HG02623 (cell line): Measurements from ENCODE around the gene RXFP2.
A peak's percentile ranks its signal among the peaks of the same experiment; 100 is the strongest.

Experiments
- ATAC-seq: cut with Tn5 transposase; IDR thresholded peaks from one replicate; pipeline ENCODE4 v1.9.1; 2021; ENCODE audit warnings: moderate library complexity; ENCODE audit not compliant: unreplicated experiment

RXFP2 gene, protein sequence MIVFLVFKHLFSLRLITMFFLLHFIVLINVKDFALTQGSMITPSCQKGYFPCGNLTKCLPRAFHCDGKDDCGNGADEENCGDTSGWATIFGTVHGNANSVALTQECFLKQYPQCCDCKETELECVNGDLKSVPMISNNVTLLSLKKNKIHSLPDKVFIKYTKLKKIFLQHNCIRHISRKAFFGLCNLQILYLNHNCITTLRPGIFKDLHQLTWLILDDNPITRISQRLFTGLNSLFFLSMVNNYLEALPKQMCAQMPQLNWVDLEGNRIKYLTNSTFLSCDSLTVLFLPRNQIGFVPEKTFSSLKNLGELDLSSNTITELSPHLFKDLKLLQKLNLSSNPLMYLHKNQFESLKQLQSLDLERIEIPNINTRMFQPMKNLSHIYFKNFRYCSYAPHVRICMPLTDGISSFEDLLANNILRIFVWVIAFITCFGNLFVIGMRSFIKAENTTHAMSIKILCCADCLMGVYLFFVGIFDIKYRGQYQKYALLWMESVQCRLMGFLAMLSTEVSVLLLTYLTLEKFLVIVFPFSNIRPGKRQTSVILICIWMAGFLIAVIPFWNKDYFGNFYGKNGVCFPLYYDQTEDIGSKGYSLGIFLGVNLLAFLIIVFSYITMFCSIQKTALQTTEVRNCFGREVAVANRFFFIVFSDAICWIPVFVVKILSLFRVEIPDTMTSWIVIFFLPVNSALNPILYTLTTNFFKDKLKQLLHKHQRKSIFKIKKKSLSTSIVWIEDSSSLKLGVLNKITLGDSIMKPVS

DNA sequence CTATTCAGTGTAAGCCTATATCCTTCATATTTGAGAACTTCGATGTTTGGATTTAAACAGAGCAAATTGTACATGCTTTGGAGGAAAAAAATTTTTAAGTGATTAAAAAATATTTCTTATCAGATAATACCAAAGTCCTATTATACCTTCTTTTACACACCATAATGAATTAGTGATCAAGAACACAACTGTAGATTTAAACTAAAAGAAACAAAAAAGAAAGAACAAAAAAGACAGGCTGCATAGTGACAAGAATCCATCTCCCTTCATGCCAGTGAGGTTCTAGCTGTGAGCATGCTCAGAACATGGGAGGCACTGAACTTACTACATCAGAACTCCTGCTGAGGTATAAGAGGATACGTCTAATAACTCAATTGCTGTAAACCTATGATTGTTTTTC is at the start of gene RXFP2:
Gene RXFP2, plus strand, starts transcription at position 301 of the 400 bp plus-strand sequence. Its CDS starts 87 bp downstream, at position 388.
- ATAC-seq = no peak

DNA sequence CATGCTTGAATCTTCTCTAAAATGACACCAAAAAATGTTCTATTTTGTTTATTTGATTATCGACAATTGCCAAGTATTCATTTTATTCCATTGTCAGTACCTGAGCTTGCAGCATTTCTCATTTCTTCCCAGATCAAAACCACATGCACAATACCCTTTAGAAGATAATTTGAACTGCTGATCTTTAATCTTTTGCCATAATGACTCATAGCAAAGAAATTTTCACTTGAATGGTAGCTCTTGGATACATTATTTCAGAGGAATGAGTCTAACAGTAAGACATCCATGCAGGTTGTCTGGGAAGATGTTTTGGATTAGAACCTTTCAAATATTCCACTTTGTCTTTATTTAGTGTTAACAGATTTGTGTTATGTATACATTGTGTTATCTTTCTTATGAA is 42.0 kb upstream of the RXFP2 start:
- ATAC-seq = no peak

DNA sequence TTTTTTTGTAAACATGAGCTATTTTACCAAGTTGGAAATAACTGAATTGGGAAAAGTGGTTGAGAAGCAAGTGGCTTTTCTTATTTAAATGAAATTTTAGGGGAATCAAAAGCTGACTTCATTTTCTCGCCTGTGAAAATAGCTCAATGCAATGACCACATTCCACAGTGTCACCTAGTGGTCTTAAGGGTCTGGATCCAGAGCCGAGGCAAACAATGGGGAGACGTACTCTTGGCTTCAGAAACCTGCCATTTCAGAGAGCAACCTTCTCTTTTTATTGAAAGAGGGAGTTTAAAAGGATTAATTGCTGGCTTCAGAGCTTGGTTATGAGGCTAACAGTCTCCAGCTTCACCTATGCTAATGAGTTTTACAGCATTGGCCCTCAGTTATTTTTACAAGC is 39.7 kb upstream of the RXFP2 start:
- ATAC-seq = no peak

DNA sequence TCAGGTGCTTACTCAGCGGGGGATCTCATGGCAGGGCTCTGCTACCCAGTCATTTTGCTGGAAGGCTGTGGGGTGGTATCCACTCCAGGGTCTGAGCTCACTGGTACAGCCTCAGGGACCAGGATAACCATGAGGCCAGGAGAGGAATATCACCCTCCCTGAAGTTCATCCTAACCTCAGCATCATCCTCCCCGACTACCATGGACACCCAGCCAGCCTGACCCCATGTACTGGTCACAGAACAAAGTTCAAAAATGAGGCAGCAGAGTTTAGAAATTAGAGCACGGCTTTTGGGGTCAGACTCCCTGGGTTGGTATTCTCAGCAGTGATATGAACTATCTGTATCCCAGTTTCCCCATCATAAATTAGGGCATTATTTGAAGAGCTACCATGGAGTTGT is 35.5 kb upstream of the RXFP2 start:
- ATAC-seq = no peak

DNA sequence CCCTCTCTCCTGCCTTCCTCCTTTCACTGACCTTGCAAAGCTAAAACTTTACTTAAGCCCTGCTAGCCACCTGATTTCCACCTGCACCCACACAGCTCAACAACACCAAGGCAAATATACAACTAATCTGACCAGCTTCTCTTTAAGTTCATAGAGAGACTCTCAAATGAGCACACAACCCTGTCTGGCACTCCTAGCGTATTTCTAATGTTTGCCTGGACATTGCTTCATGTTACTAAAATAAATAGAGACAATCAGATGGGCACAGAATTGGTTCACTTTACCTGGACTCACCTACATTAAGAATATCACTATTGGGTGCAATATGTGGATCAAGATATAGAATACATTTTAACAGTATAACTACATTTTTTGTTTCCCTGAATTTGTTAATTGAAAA is 33.2 kb upstream of the RXFP2 start:
- no peak for ATAC-seq

DNA sequence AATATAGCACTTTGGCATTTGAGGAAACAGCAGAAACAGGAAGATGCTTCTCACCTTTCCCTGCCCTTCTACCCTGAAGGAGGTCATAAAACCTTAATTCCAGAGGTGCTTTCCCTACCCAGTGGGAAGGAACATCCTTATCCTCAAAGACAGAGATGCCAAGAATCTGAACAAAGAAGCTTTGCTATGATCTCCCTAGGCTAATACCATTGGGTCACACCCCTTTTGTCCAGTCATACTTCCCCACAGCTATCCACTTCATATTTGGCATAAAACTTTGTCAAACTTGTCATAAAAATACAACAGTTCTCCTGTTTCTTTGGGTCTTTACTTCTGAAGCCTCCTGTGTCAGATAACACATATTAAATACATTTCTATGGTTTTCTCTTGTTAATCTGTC is 21.7 kb upstream of the RXFP2 start:
- ATAC-seq = no peak

DNA sequence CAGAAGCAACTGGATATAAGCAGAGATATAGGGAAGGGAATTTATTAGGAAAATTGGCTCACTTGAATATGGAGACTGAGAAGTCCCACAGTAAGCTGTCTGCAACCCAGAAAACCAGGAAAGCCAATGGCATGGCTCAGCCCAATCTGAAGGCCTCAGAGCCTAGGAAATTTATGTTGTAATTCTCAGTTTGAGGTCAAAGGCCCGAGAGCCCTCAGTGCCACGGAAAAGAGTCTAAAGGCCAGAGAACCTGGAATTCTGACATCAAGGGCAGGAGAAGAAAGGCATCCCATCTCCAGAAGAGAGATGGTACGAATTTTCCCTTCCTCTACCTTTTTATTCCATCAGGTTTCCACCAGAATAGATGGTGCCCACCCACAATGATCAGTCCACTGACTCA is 20.1 kb upstream of the RXFP2 start:
- no peak for ATAC-seq

DNA sequence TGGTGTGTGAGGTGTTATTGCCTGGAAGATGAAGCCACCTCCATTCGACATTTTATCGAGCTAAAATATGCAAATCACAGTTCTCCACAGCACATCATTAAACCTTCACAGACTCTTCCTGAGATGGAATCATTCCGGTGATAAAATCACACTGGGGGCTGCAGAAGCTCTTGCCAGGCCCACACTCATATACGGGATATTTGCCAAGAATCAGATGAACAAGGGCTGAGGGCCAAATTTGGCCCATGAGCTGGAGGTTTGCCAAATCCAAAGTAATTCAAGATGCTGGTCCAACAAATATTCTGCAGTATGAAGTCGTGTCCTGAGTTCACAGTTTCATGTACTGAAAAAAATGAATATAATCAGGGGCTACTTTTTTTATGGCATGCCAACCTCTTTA is 16.7 kb upstream of the RXFP2 start:
- no peak for ATAC-seq

DNA sequence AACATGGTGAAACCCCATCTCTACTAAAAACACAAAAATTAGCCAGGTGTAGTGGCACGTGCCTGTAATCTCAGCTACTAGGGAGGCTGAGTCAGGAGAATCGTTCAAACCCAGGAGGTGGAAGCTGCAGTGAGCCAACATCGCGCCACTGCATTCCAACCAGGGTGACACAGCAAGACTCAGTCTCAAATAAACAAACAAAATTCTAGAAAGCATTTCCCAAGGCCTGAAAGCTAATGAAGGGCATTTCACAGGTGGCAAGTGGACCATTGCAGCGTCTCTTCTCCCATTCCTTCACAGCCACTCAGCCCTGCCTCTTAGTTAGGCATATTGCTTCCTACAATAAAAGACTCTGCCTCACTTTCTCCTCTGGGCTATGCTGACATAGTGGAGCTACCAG is 13.5 kb upstream of the RXFP2 start:
- no peak for ATAC-seq

DNA sequence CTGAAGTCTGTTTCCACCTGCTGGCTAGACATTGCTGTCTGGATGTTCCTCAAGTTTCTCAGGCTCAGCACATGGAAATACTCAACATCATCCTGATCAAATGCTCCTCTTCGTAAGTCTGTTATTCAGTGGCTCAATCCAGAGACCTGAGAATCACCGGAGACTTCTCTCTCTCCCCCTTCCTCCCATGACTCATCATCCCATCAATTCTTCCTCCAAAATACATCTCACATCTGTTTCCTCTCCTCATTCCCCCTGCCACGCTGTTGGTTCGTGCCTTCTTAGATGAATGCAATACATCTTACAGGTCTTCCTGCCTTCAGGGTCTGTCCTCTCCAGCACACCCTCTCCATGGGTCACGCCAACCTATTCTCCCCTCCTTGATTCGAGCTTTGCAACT is 7.4 kb upstream of the RXFP2 start:
- ATAC-seq = no peak

DNA sequence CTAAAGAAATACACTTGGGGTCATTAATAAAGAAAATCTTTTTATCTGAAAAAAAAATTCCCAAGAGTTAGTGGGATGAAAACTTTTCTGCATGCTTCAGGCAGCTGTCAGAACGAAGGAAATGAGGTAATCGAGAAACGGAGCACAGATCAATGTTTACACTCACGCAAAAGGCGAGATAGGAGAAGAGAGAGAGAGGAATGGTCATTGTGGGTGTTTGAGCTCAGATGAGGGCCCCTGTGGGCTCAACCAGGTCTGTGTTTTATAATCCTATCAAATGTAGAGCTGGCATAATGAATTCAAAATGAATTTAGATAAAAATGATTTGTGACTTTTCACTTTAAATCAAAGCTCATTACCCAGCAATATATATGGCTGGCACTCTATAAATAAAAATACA is 6.3 kb upstream of the RXFP2 start:
- ATAC-seq = no peak

DNA sequence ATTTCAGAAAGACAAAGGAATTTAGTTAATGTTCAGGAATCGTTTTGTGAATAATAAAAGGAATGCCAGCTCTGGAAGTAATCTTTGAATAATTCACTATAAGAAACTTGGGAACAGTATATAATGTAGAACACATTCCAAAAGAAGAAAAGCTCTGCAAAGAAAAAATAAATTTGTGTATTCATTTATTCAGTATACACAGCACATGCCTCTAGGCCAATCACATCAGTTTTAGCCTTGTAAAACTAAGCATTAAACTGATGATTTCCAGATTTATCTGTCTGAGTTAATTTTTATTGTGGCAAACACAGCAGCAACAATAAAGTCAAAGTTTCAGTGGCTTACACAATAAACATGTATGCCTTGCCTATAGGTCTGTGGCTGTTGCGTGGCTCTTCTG is 5.7 kb upstream of the RXFP2 start:
- ATAC-seq = no peak

DNA sequence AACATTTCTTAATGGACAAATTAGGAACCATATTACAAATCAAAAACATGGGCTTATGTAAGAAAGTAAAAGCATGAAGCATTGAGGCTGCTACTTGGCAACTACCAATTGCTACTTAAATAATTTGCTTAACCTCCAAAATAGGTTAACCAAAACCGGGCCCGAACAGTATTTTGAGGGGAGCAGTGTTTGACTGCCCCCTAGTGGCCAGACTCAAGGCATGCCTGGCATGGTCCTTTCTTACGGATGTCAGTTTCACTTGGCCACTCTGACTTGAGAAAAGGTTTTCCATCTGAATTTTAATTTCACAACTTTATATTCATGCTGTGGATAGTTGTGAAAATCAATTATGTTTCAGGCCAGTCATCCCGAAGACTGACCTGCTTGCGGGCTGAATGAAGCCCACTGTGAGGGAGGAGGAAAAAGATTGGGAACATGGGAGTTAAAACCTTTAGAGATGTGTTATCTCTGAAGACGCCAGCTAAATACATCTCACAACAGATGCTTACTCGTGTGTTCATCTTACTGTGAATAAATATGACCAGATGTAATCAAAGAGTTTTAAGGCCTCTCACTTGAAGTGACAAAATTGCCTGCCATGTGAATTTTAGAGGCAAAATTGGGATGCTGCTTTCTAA is 2.9 kb downstream of the RXFP2 start:
- peak; percentile 71 for ATAC-seq

DNA sequence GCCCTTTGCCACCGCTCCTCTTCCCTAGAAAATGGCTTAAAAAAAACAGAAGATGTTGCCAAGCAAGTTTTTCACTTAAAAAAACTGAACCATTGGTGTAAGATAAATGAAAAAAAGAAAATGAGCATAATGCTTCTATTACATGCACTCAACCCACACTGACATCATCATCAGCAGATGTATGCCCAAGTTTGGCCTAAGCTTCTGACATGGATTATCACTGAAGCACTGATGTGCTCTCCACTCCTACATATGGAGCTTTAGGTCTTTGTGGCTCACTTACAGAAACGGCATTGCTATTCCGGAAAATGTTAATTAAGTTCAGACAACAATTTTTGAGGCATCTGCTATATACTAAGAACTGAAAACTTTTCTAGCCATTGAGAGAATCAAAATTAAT is 8.0 kb downstream of the RXFP2 start:
- ATAC-seq = no peak

DNA sequence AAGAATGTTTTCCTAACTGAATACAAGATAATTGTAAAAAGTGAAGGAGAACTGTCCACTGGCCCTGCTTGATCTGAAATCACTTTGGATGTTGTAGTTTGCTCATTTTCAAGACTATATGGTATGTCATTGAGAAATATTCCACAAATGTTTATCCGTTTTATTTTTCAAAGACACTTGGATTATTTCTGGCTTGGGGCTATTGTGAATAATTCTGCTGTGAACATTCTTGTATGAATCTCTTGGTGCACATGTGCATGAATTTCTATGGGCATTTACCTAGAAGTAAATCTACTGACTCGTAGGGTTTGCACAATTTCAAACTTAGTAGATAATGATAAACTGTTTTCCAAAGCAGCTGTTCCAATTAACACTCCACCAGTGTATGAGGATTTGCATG is 8.6 kb downstream of the RXFP2 start:
- ATAC-seq = no peak

DNA sequence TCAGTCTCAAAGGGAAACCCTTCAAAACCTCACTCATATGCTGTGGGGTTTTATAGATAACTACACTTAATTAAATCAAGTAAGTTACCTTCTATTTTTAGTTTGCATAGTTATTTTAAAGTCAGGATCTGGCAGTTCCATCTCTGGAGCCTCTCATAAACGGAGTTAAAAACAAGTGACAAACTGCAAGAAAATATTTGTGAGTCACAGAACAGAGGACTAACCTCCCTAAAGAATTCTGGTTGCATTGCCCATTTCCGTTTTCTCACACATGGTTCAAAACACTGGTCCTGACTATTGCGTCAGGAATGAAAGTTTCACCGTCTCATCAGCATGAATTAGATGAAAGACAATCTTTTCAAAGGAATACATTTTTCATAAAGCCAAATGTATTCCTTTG is 10.6 kb downstream of the RXFP2 start:
- ATAC-seq = no peak

DNA sequence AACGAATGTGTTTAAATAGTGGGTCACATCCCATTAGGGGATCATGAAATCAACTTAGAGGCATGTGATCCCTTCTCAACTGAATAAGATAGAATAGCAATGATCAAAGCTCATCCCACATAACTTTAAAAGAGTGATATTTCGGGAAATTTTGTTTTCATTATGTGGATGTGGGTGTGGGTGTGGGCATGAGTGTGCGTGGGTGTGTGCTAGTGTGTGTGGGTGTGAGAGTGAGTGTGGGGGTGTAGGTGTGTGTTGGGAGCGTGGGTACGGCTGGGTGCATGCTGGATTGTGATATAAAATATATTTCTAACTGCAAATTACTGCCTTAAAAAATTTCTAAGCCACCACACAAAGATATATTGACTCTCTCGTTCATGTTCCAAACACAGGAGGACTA is 15.9 kb downstream of the RXFP2 start:
- no peak for ATAC-seq

DNA sequence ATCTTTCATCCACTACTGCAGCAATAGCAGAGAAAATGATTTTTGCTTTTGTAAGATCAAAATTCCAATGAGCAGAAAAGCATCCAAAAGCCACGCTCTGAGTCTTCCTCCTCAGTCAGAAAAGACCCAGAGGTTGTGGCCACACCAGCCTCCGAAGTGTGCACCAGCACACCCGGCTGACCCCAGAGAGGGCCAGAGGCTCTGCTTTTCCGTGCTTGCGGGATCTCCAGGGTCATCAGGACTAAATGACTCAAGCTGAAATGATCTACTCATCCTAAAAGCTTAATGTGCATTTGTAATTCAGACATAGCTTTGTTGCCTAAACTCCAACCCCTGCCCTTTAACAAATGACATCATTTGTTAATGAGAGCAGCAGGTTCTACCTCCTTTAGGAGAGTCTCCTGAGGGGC is 16.5 kb downstream of the RXFP2 start:
- ATAC-seq = no peak

DNA sequence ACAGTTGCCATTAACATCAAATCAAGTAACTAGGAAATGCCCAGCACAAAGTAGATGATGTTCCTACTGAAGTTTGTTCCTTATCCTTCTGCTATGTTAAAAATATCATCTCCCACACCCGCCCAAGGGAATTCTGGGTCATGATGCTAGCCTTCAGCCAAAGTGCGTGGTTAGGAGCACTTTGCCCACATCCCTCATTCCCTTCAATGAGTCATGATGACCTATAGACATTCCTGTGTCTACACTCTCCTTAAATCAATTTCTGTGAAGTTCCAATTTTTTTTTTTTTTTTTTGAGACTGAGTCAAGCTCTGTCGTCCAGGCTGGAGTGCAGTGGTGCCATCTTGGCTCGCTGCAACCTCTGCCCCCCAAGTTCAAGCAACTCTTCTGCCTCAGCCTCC is 17.0 kb downstream of the RXFP2 start:
- no peak for ATAC-seq

DNA sequence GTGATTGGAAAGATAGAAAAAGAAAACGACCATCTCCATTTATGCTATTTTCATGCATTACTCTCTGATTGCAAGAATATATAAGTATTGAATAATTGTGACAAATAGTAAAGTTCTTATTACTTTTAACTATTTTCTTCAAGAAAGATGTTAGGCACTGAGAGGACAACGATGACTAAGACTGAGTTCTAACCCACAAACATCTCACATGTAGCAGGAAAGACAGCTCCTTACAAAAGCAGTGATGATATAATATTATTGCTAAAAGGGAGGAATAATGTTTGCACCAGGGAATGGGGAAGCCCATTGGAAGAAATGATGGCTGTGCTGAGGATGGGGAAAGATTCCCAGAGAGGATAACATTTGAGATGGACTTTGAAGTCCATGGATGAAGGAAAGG is 22.6 kb downstream of the RXFP2 start:
- ATAC-seq = no peak

DNA sequence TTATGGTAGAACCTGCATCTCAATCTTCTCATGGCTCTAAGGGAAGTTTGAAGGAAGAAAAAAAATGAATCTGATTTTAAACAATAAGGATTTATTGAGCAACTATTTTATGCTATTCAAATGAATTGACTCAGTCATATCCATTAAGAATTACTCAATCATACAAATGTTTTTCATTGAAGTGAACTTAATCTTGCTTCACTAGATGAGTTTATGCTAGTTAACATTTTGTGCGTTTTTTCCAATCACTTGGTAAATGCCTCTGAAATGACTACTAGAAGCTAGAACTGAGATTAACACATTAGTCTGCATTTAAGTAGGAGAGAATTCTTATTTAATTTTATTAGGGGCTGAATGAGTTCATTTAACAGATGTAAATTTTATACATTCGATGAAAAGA is 25.2 kb downstream of the RXFP2 start:
- ATAC-seq = no peak
